ENCODE measurements around the gene SLC9A2. TPM values are rescaled to one million over a fixed set of nuclear protein-coding genes. Genes with fewer than 3 reads are reported as not detected.

Gene SLC9A2
- total RNA-seq, 1 donor from 2014 or later = 10.0 TPM

GRCh38 chr2:102704531-102704930 is 85.2 kb downstream of the SLC9A2 start:
- Mint-ChIP-seq H3K36me3 (no peaks in the 10 kb centered on the region), H3K4me3 (no peak overlapping the region), H3K9me3 (no peaks in the 10 kb centered on the region), H3K27ac (no peak overlapping the region), H3K4me1 (ENCODE audit: unreplicated experiment) (no peaks in the 10 kb centered on the region), H3K27me3 (no peaks in the 10 kb centered on the region)
- no peak for TF ChIP-seq CTCF (conservative IDR thresholded peaks at IDR 0.05)
- no peak for DNase-seq (ENCODE audit: extremely low spot score, unreplicated experiment)

DNA sequence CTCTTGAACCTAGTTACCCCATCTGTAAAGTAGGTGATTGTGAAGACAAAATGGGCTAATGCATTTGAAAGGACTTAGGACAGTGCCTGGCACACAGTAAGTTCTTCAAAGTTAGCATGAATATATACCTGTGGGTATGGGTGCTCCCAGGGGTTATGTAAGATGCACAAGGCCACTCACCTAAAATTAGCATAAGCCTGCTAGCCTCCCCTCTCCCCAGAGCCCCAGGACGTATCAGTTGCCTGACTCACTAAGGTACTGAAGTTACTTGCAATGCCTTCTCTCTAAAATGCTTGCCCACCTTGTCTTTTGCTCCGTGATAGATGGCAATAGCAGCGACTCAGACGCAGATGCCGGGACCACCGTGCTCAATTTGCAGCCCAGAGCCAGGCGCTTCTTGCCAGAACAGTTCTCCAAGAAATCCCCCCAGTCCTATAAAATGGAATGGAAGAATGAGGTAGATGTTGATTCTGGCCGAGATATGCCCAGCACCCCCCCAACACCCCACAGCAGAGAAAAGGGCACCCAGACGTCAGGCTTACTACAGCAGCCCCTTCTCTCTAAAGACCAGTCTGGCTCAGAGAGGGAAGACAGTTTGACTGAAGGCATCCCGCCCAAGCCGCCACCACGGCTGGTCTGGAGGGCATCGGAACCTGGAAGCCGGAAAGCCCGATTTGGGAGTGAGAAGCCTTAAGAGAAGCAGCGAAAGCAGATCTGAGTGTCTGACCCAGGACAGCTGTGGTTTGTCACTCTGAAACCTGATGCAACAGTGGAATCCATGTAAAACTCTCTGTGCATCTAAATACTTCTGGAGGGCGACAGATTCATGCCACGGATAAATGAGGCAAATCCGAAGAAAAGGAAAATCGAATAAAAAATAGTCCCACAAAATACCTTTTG is 88.7 kb downstream of the SLC9A2 start:
- Mint-ChIP-seq H3K4me3 (no peak overlapping the region), H3K27me3 (no peaks in the 10 kb centered on the region), H3K9me3 (no peaks in the 10 kb centered on the region), H3K4me1 (ENCODE audit: unreplicated experiment) (no peaks in the 10 kb centered on the region), H3K27ac (no peak overlapping the region), H3K36me3 (no peaks in the 10 kb centered on the region)
- DNase-seq (ENCODE audit: extremely low spot score, unreplicated experiment) = no peak
- no peak for TF ChIP-seq CTCF (conservative IDR thresholded peaks at IDR 0.05)

DNA sequence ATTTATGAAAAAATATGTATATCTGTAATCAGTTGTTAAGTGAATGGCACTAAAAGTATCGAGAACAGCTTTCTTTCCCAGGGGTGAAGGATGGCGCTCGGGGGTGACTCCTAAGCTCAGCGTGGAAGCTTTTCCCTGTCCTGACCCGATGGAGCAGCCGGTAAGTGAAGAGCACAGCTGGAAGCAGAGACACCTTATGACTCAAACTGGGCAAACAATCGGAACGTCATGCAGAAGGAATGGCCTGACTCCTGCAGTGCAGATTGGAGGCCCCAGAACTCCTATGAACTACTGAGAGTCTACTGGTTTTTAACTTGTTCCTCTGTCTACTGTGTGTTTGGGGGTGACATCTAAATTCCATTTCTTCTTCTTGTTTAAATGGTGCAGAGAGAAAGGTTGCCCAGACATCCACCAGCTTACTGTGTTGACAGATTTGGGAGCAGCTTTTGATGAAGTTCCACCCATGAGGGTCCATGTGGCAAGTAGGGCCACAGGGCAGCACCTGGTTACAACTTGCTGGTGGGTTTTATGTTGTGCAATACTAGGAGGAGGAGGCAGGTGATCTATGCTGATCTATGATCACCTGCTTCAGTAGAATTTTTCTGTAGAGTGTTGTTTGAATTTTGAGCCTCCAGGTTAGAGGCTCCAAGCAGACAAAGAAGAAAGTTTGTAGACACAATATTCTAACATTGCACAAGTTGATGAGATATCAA is 89.7 kb downstream of the SLC9A2 start:
- Mint-ChIP-seq H3K27ac (no peak overlapping the region), H3K27me3 (no peaks in the 10 kb centered on the region), H3K36me3 (no peaks in the 10 kb centered on the region), H3K9me3 (no peaks in the 10 kb centered on the region), H3K4me1 (ENCODE audit: unreplicated experiment) (no peaks in the 10 kb centered on the region), H3K4me3 (no peak overlapping the region)
- DNase-seq (ENCODE audit: extremely low spot score, unreplicated experiment) = no peak
- no peak for TF ChIP-seq CTCF (conservative IDR thresholded peaks at IDR 0.05)

DNA sequence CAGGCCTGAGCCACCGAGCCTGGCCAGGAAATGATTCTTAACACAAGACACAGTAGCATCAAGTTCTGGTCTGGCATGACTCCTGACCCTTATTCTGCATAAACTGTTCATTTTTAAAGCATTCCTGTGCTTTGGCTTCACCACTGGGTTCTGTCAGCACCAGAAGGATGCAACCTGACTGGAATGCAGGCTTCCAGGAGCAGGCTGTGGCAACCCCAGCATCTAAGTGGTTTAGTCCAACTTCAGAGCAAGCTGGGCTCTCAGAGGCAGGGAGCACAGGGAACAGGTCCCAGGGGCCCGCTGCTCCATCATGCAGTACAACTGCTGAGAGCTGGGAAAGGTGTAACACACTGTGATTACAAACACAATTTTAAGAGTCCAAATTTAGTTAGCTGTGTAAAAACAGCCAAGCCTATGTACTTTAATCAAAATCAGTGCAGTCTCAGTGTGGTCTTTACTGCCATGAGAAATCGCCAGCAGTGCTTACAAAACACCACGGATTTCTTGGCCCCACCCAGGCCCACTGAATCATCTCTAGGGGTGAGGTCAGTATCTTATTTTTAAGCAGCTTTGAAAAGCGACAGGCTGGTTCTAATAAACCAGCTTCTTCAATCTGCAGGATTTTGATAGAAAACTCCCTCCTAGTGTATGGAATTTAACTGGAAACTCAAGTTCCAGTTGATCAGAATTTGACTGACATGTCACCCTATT is 98.1 kb downstream of the SLC9A2 start:
- Mint-ChIP-seq H3K9me3 (no peaks in the 10 kb centered on the region), H3K4me3 (no peak overlapping the region), H3K4me1 (ENCODE audit: unreplicated experiment) (no peaks in the 10 kb centered on the region), H3K27me3 (no peaks in the 10 kb centered on the region), H3K36me3 (peaks cover 35% of the 10 kb centered on the region), H3K27ac (no peak overlapping the region)
- TF ChIP-seq CTCF (conservative IDR thresholded peaks at IDR 0.05) = no peak
- no peak for DNase-seq (ENCODE audit: extremely low spot score, unreplicated experiment)

DNA sequence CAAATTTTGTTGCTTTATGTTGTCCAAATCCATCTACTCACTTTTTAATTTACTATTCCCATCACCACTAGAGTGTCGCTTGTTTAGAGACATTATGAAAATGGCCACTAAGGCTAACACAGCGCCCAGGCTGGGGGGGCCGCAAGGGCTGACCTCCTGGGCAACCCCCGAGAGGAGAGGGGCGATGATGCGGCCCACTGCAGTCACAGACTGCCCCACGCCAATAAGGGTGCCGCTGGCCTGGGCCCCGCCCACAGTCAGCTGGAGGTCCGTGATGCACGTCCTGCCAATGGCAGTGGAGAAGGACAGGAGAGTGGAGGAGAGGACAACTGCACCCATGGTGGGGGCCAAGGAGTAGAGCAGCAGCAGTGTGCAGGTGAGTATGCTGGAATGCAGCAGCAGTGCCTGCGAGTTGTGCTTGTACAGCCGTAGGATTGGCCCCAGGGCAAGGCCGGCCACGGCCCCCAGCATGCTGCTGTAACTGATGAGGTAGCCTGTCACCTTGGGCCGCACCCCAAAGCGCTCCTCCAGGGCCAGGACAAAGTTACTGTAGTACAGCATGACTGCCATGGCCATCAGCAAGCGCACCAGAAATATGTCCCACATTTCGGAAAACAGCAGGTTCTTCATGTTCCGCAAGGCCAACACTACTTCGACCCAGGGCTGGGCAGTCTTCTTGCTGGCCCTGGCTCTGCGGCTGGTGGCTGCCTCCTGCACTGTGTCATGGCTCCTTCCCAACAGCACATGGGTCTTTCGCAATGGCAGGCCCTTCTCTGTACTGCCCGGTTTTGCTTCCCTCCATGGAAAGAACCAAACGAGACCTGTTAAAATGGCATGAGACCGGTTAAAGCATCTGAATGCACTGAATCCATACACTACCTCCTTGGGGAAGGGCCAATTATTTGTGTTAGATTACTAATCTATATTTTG is 99.3 kb downstream of the SLC9A2 start:
- H3K27ac Mint-ChIP-seq = no peak overlapping the region
- H3K4me1 Mint-ChIP-seq (ENCODE audit: unreplicated experiment) = no peaks in the 10 kb centered on the region
- H3K36me3 Mint-ChIP-seq = peaks cover 46% of the 10 kb centered on the region
- no peaks in the 10 kb centered on the region for H3K9me3 Mint-ChIP-seq
- no peak overlapping the region for H3K4me3 Mint-ChIP-seq
- DNase-seq (ENCODE audit: extremely low spot score, unreplicated experiment) = no peak
- TF ChIP-seq CTCF (conservative IDR thresholded peaks at IDR 0.05) = no peak
- H3K27me3 Mint-ChIP-seq = no peaks in the 10 kb centered on the region
